Fibroblast of the aortic adventitia (primary cell): ENCODE results near the gene NUP153. TPM values are rescaled to one million over a fixed set of nuclear protein-coding genes. Genes with fewer than 3 reads are reported as not detected.
"Not testable (repeated sequence)": the region's sequence is repeated elsewhere in the genome, so short reads cannot be mapped to it uniquely, and the experiment has no call there.

Experiments
- DNase-seq: peaks from one replicate; pipeline ENCODE4 v3.0.0-alpha.2; 2010; ENCODE audit warnings: low read depth
- H3K4me3 ChIP-seq: 2 replicates; pipeline ENCODE4 v1.5.1; 2011; ENCODE audit warnings: low read depth, mild to moderate bottlenecking, control low read depth, low read length, moderate library complexity
- total RNA-seq: library from RNA; depleted of rRNA; stranded (reverse); fragments of >200 nt; gene quantifications from 2 replicates; pipeline ENCODE4 v1.2.3, GENCODE V29; 2012; ENCODE audit warnings: low replicate concordance
- TF ChIP-seq, protein P1 (sequence below): IDR thresholded peaks from 2 replicates; pipeline ENCODE4 v1.5.1; 2011; ENCODE audit warnings: mild to moderate bottlenecking, low read length, control low read depth, inconsistent platforms; ENCODE audit not compliant: insufficient read depth

NUP153 gene
- total RNA-seq, 1 donor: 47.5 TPM

DNA sequence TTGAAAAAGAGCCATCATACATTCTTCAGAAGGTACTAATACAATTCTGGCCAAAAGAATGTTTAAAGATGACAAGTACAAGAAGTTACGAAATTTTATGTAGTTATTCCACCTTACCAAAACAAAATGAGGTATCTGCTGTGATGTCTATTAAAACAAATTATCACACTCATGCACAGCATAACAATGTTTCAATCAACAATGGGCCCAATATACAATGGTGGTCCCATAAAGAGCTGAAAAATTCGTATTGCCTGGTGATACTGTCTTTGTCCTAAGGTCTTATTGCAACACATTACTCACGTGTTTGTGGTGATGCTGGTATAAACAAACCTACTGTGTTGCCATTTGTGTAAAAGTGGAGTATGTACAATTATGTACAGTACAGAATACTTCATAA lies 3.6 kb upstream of the NUP153 start:
- peak; percentile 28 for DNase-seq
- H3K4me3 ChIP-seq: no peak overlapping the region
- TF ChIP-seq, protein P1, sequence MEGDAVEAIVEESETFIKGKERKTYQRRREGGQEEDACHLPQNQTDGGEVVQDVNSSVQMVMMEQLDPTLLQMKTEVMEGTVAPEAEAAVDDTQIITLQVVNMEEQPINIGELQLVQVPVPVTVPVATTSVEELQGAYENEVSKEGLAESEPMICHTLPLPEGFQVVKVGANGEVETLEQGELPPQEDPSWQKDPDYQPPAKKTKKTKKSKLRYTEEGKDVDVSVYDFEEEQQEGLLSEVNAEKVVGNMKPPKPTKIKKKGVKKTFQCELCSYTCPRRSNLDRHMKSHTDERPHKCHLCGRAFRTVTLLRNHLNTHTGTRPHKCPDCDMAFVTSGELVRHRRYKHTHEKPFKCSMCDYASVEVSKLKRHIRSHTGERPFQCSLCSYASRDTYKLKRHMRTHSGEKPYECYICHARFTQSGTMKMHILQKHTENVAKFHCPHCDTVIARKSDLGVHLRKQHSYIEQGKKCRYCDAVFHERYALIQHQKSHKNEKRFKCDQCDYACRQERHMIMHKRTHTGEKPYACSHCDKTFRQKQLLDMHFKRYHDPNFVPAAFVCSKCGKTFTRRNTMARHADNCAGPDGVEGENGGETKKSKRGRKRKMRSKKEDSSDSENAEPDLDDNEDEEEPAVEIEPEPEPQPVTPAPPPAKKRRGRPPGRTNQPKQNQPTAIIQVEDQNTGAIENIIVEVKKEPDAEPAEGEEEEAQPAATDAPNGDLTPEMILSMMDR: no peak

DNA sequence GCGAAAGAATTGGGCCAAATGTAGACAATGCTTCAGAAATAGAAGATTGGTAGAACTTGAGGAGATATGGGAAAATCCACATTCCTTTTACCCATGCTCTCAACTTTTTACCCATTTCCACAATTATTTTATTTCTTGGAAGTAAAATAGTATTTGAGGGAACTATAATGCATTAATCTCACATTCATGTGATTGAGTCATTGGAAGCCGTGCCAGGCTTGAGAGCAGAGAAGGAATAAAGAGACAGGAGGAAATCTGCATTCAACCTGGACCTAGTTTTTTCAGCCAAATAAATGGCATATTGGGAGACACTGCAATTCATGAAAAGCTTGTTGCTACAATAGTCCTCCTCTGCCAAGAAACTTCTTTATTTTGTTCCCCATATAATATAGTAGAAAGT lies 2.8 kb upstream of the NUP153 start:
- H3K4me3 ChIP-seq: no peak overlapping the region
- peak; percentile 27 for DNase-seq
- TF ChIP-seq, protein P1: no peak

DNA sequence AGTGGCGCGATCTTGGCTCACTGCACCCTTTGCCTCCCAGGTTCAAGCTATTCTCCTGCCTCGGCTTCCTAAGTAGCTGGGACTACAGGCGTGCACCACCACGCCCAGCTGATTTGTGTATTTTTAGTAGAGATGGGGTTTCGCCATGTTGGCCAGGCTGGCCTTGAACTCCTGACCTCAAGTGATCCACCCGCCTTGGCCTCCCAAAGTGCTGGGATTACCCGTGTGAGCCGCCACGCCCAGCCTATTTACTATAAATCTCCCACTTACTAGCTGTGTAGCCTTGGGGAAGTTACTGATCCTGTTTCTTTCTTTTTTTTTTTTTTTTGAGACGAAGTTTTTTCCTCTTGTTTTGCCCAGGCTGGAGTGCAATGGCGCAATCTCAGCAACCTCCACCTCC lies 1.3 kb upstream of the NUP153 start:
- H3K4me3 ChIP-seq, DNase-seq: not testable (repeated sequence)

DNA sequence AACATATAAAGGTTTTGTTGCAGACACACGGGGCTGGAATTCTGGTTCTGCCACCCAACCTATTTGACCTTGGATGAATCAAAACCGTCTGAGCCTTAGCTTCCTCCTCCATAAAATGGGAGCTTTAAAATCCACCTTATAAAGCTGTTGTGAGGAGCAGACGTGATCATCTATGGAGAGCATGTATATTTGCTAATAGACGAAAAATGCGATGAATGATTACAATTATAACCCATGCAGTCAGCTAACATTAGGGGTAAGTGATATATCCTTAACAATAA lies 586 bp upstream of the NUP153 start:
- TF ChIP-seq, protein P1: no peak
- DNase-seq: no peak
- H3K4me3 ChIP-seq: peak overlapping the region; percentile 55

DNA sequence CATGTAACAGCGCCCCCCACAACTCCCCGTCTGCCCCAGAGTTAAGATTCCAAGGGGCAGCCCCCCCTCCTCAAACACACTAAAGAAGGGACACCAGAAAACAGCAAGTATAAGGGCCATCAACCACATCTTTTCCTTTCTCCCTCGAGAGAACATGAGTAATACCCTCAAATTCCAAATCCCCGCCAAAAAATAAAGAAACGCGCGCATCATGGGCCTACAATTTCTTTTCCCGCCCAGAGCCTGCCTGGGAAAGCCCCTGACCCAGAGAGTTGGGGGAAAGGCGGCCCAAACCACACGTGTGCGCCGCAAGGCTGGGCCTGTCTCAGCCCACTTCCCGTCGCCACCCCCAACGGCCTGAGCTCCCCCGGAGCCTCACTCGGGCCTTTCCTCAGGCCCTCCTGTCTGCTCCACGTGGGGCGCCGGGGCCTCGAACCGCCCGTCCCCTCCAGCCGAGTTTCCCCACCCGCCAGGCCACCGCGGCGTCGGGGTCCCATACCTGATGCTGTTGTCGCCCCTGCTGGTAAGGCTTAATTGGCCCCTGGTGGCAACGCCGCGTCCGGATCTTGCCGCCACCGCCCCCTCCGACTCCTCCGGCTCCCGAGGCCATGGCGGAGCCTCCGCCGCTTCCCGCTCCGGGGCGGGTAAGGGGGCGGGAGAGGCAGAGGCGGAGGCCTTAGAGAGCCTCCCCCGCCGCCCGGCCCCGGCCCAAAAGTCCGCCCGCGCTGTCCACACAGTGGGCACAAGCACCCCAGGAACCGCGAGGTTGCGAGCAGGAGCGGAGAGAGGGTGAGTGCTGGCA lies 746 bp downstream of the NUP153 start:
- TF ChIP-seq, protein P1: no peak
- peak overlapping the region; percentile 89 for H3K4me3 ChIP-seq
- peak; percentile 56 for DNase-seq

DNA sequence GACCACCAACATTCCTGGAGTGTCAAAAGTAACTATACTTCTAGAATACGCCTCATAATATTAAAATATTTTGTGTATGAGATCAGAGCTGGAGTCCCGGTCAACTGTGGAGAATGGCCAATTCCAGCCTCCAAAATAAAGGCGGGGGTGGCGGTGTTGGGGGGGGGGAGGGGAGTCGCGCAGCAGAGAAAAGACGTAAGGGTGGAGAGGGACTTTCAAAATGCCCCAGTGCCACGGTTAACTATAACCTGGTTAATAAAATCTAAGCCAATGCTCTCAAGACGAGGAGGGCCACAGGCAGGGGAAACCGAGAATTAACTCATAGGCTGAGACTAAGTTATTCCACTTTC lies 1.3 kb downstream of the NUP153 start:
- DNase-seq: peak; percentile 77
- H3K4me3 ChIP-seq: peak overlapping the region; percentile 89
- TF ChIP-seq, protein P1: no peak

DNA sequence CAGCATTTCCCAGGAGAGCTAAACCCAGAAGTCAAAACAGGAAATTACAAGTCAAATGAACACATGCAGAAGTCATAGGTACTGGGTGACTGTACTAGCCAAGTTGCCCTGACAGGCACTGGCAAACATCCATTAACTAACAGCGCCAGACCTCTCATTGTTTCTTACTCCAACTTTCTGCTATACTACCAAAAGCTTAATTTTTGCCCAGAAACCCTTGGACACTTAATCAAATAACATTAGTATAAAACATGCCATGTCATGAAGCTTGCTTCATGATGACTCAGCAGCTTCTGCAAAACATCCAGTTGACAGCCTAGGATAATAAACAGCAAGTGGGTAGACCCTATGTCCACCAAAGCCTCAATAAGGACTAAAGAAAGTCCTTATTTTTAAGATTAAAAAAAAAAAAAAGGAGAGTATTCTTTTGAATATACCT lies 3.5 kb downstream of the NUP153 start:
- DNase-seq: peak; percentile 98
- H3K4me3 ChIP-seq: no peak overlapping the region
- TF ChIP-seq, protein P1: no peak
